GM21576 (cell line): ENCODE measurements around the gene ERC2.
"Not testable (repeated sequence)": the region's sequence is repeated elsewhere in the genome, so short reads cannot be mapped to it uniquely, and the experiment has no call there.

Experiments
- ATAC-seq: cut with Tn5 transposase; IDR thresholded peaks from one replicate; pipeline ENCODE4 v1.9.1; 2021; ENCODE audit warnings: mild to moderate bottlenecking, moderate library complexity; ENCODE audit not compliant: unreplicated experiment

The ERC2 gene

GRCh38 chr3:56468184-56469106 is at the start of gene ERC2:
Gene ERC2, minus strand, starts transcription at chr3:56468467.
- no peak for ATAC-seq

GRCh38 chr3:56502738-56503137 is 34.5 kb upstream of the ERC2 start:
- no peak for ATAC-seq

DNA sequence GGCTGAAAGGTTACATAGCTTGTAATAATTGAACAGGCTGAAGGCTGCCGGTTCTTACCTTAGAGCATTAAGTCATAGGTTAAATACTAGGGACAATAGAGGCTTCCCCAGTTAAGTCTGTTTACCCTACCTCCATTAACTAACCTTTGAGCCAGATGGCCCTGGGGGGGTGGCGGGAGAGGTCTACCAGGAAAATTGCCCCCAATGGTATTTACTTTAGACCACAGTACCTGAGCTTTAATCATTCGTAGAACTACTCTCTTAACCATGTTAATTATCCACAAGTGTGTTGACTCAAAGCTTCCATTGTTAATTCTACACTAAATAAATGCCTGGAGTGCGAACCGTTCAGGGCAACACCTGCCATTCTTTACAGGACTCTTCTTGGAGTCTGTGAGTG is 28.1 kb upstream of the ERC2 start:
- ATAC-seq: not testable (repeated sequence)

DNA sequence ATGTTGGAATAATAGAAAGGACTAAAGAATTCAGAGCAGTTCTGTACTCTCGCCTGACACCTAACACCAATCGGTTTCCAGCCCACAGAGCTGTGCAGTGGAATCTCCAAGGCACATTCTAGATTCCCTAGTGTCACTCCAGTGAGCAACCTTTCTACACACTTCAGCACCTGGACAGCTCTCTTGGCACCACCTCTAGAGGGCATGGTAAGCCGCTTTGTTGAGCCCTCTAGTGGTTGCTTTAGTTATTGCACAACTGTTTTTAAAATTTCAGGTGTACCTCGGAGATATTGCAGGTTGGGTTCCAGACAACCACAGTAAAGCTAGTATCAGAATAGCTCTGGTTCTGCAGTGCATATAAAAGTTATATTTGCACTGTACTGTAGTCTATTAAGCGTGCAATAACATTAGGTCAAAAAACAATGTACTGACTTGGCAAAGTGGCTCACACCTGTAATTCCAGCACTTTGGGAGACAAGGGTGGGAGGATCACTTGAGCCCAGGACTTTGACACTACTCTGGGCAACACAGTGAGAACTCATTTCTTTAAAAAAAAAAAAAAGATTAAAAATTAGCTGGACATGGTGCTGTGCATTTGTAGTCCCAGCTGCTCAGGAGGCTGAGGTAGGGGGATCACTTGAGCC is 26.5 kb upstream of the ERC2 start:
- peak; percentile 98 for ATAC-seq

- ATAC-seq: no peak
Observed at GRCh38 chr3:56491566-56491965, 23.3 kb upstream of the ERC2 start.

DNA sequence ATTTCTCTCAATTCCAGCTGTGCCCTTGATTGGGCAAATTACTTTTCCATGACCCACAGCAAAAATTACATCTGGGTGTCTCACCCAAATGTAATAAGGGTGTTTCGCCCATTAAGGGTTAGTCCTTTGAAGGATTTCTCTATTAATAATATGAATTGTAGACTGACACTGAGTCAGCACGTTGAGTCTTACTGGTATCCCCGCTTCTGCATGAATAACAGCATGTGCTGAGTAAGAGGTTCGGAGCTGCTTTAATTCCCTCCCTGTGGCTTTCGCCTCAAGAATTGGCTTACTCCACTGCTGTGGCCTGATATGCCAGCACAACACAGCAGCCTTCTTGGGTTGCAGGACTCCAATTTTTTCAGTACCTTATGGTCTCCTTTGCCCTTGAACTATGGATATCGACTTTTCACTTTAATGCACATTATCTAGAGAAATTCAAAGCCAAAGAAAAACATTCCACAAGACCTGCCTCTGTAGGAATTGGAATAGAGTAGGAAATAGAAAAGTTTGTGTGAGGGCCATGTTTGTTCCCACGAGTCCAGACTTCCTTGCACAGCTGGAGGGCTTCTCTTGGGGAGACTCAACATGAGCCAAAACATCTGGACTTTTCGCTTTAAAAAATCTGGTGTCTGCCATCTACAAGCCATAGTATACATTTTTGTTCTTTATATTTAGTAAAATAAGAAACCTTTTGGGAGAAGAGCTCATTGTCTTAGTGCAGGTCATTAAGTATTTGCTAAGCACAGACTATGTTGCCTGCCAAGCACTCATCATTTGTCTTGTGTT is 20.7 kb upstream of the ERC2 start:
- no peak for ATAC-seq

DNA sequence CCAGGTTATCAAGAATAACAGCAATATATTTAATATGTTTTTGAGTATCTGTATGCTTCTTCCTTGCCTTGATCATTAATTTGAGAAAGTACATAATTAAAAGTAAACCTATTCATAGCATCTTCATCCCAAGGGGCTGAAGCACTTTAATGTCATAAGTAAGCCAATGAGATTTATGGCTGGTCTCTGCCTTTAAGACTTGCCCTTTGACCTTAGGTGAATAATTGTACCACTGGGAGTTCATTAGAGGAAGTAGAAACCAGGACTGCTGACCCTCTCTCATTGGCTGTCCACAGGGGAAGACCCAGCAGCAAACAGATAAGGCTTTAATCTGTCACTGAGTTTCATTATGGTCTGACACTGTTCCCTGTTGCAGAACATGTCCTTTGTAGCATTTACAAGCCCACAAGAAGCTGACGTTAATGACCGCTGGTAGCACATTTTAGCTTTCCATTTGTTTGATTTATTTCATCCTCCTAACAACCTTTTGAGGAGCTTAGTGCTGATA is 16.3 kb upstream of the ERC2 start:
- no peak for ATAC-seq

DNA sequence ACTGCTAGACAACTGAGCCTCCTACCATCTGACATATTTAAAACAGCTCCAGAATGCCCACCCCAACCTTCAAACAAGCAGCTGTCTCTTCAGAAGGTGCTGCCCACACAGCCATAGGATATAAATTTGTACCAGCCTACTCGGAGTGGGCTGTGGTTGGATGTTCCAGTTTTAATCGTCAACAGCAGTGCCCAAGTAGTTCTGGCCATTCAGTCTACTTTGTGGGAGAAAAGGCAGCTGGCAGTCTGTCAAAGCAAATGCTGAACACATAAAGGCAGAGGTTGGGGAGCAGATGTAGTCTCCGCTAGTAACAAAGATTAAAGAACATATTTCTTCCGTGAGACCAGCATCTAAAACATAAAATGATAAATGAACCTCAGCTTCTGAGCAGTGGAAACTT is 15.9 kb upstream of the ERC2 start:
- ATAC-seq: no peak

GRCh38 chr3:56477646-56478045 is 9.4 kb upstream of the ERC2 start:
- no peak for ATAC-seq

DNA sequence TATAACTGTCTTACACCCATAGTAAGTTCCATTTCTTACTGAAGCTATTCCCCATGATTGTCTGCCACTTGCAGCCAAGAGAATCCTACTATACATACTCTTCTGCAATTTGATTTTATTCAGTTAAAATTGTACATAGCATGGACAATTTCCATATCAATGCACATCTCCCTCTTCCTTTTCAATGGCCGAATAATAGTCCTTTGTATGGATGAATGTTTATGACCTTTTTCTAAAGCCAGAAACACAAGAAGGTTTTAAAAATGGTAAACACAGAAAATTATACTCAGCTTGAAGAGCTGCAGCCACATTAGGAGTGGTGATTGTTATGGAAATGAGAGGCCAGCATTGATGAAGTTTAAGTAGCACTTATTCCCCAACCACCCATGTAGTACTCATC is 8.5 kb upstream of the ERC2 start:
- no peak for ATAC-seq

GRCh38 chr3:56471771-56472170 is 3.5 kb upstream of the ERC2 start:
- no peak for ATAC-seq

DNA sequence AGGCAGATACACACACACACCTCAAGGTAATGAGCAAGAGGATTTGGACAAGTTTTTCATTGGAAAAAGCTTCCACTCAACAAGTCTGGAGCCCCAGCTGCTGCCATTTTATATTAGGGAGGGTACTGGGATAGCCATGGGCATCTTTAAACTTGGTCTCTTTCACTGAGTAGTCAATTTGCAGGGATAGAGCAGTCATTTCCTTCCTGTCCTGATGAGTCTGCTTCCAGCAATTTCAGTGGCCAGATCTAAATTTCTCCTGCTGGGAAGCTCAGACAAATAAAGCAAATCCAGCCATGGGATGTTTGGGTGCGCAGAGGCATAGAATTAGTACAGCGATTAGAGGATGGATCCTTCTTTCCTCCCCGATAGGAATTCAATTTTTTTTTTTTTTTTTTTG is 874 bp upstream of the ERC2 start:
- no peak for ATAC-seq

DNA sequence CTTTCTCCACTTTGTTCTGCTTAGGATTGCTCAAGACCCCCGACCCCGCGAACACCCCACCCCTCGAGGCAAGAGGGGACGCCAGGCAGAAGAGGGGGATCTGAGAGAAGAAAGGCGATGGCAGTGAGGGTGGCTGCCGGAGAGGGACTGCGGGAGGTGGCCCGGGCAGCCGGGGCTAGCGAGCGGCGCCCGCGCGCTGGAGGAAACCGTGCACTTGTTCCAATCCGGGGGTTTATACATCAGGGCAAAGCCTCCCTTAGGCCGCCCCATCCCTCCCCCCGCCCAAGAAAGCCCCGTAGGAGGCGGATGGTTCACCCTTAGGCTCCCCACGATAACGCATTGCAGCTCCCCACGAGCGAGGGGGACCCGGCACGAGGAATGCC is 475 bp downstream of the ERC2 start:
- no peak for ATAC-seq

DNA sequence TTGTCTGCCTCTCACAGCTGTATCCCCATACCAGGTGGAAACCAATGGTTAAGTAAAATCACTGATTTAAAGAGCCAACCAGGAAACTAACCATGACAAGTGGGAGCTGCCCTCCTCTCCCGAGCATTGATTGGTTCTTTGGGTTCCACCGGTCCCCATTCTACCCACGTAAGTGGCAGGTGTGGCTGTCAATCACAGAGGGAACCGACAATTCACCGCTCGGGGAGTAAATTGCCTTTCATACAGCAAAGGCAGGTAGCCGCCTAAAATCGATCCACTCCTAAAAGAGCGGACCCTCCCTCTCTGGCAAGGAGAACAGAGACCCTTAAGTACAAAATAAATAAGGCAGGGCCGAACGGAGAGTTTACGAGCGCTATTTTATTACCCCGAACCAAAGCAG is 1.2 kb downstream of the ERC2 start:
- no peak for ATAC-seq

DNA sequence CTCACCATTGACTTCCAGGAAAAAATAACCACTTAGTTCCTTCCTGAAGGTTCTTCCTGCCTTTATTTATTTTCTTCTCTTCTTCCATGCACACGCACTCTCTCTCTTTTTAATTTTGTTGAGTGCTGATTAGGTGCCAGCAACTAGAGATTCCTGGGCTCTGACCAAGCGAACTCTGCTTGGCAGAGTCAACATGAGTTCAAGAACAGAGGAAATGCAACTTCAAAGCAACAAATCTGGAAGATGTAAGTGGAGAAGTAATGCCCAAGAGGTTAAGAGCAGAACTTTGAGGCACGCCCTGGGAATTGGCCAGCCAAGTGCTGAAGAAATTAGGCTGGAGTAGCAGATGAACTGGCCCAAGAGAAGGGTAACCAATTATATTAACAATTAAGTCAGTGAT is 8.5 kb downstream of the ERC2 start:
- ATAC-seq: no peak

- no peak for ATAC-seq
Observed at GRCh38 chr3:56459104-56459496, 9.2 kb downstream of the ERC2 start.

DNA sequence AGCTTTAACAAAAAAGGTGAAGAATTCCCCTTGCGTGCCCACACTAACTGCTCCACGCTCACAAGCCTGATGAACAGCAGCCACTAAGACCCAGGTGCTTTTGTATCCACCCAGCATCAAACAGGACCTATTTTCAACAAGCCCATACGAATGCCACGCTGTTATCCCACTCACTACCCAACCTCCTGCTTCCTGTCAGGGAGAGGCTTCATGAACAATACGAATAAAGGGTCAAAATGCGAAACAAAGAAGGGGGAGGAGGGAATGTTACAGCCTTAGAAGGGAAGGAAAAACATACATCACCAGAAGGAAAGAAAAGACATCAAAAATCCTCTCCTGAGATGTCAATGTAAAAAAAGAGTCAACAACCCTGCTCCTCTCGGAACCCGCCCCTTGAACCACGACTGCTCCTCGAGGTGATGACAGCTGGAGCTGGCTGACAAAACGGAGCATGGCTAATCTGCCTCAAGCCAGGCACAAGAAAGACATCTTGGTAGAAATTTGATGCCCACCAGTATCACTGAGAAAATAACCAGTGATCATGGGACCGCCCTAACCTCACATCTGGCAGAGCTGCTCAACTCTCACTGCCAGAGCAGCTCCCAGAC is 9.7 kb downstream of the ERC2 start:
- no peak for ATAC-seq

GRCh38 chr3:56456117-56456516 is 12.2 kb downstream of the ERC2 start:
- no peak for ATAC-seq

- no peak for ATAC-seq
Observed at GRCh38 chr3:56453011-56453410, 15.3 kb downstream of the ERC2 start.

DNA sequence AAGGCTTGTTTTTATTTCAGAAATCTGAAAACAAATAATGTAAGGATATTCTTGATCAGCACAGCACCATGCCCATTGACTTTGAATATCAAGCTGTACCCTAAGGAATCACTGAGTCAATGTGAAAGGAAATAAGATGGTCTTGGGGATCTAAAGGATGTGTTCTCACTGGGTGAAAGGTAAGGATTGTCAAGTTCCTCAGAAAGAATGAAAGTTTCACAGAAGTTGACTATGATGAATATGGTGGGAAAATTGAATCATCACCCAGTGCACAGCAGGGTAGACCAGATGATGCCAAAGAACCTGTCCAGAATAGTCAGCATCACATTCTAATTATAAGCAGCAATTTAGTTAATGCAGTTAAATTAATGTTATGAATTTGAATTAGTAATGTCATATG is 16.2 kb downstream of the ERC2 start:
- ATAC-seq: no peak

- ATAC-seq: no peak
Observed at GRCh38 chr3:56443372-56443771, 24.9 kb downstream of the ERC2 start.
